MCF 10A (cell line): ENCODE results near the gene NEURL1. TPM values are rescaled to one million over a fixed set of nuclear protein-coding genes. Genes with fewer than 3 reads are reported as not detected.

ENCODE experiments used
- BruUV-seq: library from RNA; stranded (reverse); fragments of 400-500 nt; replicated peaks from 2 replicates; lab custom pipeline; 2021; lab: Mats Ljungman, UMichigan
- CTCF ChIA-PET: fragments of 300-600 bp; sonication (Branson Sonifier 250); formaldehyde crosslinking; extraction: SDS; loops from one replicate; lab custom pipeline; 2021; ENCODE audit warnings: antibody characterized with exemption, inconsistent platforms; lab: Yijun Ruan, JAX
- POLR2A ChIA-PET: fragments of 300-600, 350-650 bp; sonication (Branson Sonifier 250); formaldehyde crosslinking; extraction: SDS; loops from one replicate; lab custom pipeline; 2020; ENCODE audit warnings: antibody characterized with exemption, inconsistent platforms; lab: Yijun Ruan, JAX
- DNase-seq: peaks from one replicate; pipeline ENCODE4 v3.0.0-alpha.2; 2018; ENCODE audit not compliant: unreplicated experiment
- H3K27ac Mint-ChIP-seq: one replicate; pipeline ENCODE4 v1.8.0; 2022; ENCODE audit warnings: mild to moderate bottlenecking, low read depth, mixed read lengths; ENCODE audit not compliant: unreplicated experiment
- H3K27me3 Mint-ChIP-seq: one replicate; pipeline ENCODE4 v1.8.0; 2022; ENCODE audit warnings: mixed read lengths; ENCODE audit not compliant: insufficient read depth, unreplicated experiment
- H3K36me3 Mint-ChIP-seq: one replicate; pipeline ENCODE4 v1.8.0; 2022; ENCODE audit warnings: mild to moderate bottlenecking, moderate library complexity, mixed read lengths; ENCODE audit not compliant: insufficient read depth, unreplicated experiment
- H3K4me1 Mint-ChIP-seq: one replicate; pipeline ENCODE4 v1.8.0; 2022; ENCODE audit warnings: mixed read lengths; ENCODE audit not compliant: insufficient read depth, unreplicated experiment
- H3K4me3 Mint-ChIP-seq: one replicate; pipeline ENCODE4 v1.8.0; 2022; ENCODE audit warnings: mild to moderate bottlenecking, moderate library complexity, mixed read lengths; ENCODE audit not compliant: unreplicated experiment
- H3K9me3 Mint-ChIP-seq: one replicate; pipeline ENCODE4 v1.8.0; 2022; ENCODE audit warnings: mixed read lengths; ENCODE audit not compliant: unreplicated experiment
- intact Hi-C: fragments of 100-400 bp; cut with micrococcal nuclease; formaldehyde crosslinking; loops from 2 replicates; pipeline ENCODE4 v1.14.1; 2022
- total RNA-seq: library from RNA; stranded (reverse); gene quantifications from 2 replicates; pipeline ENCODE4 v1.2.3, GENCODE V29; 2022
- TF ChIP-seq, protein P1 (sequence below): fragments of 200-600 bp; IDR thresholded peaks from one replicate; pipeline ENCODE4 v1.8.0; 2022; ENCODE audit warnings: antibody characterized with exemption, mild to moderate bottlenecking; ENCODE audit not compliant: unreplicated experiment

NEURL1 gene
- total RNA-seq, 1 experiment from 2014 or later, result not detected

DNA sequence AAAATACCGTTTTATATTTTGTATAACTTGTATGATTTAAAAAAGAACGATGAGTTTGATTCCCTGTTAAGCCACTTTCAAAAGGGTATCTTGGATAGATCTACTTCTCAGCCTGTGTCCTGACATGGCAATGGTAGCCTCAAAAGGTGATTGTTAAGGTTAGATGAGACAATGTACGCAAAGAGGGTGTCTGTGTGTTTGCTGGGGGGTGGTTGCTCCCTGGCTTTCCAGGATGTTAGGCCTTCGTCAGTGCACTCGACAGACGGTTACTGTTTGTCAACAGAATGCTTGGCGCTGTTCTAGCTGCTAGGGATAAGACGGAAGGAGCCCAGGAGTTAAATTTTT lies 90.3 kb downstream of the NEURL1 start:
- no peak for DNase-seq
- no peaks in the 10 kb centered on the region for H3K4me1 Mint-ChIP-seq
- TF ChIP-seq, protein P1, sequence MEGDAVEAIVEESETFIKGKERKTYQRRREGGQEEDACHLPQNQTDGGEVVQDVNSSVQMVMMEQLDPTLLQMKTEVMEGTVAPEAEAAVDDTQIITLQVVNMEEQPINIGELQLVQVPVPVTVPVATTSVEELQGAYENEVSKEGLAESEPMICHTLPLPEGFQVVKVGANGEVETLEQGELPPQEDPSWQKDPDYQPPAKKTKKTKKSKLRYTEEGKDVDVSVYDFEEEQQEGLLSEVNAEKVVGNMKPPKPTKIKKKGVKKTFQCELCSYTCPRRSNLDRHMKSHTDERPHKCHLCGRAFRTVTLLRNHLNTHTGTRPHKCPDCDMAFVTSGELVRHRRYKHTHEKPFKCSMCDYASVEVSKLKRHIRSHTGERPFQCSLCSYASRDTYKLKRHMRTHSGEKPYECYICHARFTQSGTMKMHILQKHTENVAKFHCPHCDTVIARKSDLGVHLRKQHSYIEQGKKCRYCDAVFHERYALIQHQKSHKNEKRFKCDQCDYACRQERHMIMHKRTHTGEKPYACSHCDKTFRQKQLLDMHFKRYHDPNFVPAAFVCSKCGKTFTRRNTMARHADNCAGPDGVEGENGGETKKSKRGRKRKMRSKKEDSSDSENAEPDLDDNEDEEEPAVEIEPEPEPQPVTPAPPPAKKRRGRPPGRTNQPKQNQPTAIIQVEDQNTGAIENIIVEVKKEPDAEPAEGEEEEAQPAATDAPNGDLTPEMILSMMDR, result no peak
- CTCF ChIA-PET, result no interaction called here
- no peak overlapping the region for H3K27ac Mint-ChIP-seq
- H3K27me3 Mint-ChIP-seq, result peaks cover 6% of the 10 kb centered on the region
- H3K36me3 Mint-ChIP-seq, result no peaks in the 10 kb centered on the region
- BruUV-seq, result no TSS peak
- H3K4me3 Mint-ChIP-seq, result no peak overlapping the region
- POLR2A ChIA-PET, result no interaction called here
- intact Hi-C loops, result no loop called here
- no peaks in the 10 kb centered on the region for H3K9me3 Mint-ChIP-seq

DNA sequence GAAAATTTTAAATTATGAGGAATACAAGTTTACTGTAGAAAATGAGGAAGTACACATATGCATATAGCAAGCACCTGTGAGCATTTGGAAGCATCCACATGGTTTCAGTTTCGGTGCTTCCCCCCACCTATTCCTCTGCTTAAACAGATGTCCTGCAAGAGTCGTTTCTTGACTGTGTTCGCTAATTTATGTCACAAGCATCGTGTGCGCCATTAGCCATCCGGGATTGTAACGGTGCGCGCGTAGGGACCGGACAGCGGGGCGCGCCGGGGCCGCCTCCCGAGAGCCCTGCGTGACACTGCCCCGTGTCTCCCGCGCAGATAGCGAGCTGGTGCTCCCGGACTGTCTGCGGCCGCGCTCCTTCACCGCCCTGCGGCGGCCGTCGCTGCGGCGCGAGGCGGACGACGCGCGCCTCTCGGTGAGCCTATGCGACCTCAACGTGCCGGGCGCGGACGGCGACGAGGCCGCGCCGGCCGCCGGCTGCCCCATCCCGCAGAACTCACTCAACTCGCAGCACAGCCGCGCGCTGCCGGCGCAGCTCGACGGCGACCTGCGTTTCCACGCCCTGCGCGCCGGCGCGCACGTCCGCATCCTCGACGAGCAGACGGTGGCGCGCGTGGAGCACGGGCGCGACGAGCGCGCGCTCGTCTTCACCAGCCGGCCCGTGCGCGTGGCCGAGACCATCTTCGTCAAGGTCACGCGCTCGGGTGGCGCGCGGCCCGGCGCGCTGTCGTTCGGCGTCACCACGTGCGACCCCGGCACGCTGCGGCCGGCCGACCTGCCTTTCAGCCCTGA lies 90.9 kb downstream of the NEURL1 start:
- H3K27ac Mint-ChIP-seq, result no peak overlapping the region
- intact Hi-C loops, result no loop called here
- no peak overlapping the region for H3K4me3 Mint-ChIP-seq
- peaks cover 6% of the 10 kb centered on the region for H3K27me3 Mint-ChIP-seq
- H3K36me3 Mint-ChIP-seq, result no peaks in the 10 kb centered on the region
- DNase-seq, result no peak
- POLR2A ChIA-PET, result no interaction called here
- H3K9me3 Mint-ChIP-seq, result no peaks in the 10 kb centered on the region
- TF ChIP-seq, protein P1, result no peak
- BruUV-seq, result no TSS peak
- CTCF ChIA-PET, result no interaction called here
- H3K4me1 Mint-ChIP-seq, result no peaks in the 10 kb centered on the region

DNA sequence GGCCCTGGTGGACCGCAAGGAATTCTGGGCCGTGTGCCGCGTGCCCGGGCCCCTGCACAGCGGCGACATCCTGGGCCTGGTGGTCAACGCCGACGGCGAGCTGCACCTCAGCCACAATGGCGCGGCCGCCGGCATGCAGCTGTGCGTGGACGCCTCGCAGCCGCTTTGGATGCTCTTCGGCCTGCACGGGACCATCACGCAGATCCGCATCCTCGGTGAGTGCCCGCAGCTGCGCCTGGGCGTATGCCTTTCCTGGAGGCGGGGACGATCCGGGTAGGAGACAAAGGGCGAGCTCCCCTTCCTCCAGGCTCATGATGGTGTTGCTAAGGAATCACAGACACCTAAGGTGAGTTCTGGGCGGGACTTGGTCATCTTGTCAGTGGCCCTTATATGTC lies 91.5 kb downstream of the NEURL1 start:
- POLR2A ChIA-PET, result no interaction called here
- Mint-ChIP-seq H3K27me3 (peaks cover 6% of the 10 kb centered on the region), H3K27ac (no peak overlapping the region), H3K9me3 (no peaks in the 10 kb centered on the region), H3K4me3 (no peak overlapping the region), H3K4me1 (no peaks in the 10 kb centered on the region), H3K36me3 (no peaks in the 10 kb centered on the region)
- TF ChIP-seq, protein P1, result no peak
- DNase-seq, result no peak
- intact Hi-C loops, result no loop called here
- no TSS peak for BruUV-seq
- CTCF ChIA-PET, result no interaction called here

DNA sequence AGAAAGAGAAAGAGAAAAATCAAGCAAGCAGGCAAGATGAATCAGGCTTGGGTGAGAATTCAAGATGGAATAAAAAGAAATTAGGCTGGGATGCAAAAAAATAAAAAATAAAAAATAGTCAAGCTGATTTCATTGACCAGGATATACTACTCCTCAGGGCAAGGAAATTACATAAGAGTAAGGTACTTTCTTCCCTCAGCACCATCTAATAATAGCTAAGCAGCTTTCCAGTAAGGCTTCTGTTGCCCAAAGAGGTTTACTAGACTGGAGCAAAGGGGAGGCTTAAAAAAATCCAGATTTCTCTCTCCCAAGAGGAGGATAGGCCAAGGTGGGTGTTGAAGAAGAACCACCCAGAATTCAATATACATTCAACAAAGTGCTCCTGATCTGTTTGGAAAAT lies 93.6 kb downstream of the NEURL1 start:
- intact Hi-C loops, result no loop called here
- H3K36me3 Mint-ChIP-seq, result no peaks in the 10 kb centered on the region
- H3K27me3 Mint-ChIP-seq, result peaks cover 6% of the 10 kb centered on the region
- no peak overlapping the region for H3K4me3 Mint-ChIP-seq
- BruUV-seq, result no TSS peak
- ChIA-PET CTCF (interaction anchor here (3.7 kb wide), 1 partner anchor 99 kb away, joined by 18 read pairs; no protein-coding TSS in a partner anchor), POLR2A (no interaction called here)
- H3K27ac Mint-ChIP-seq, result no peak overlapping the region
- TF ChIP-seq, protein P1, result no peak
- H3K4me1 Mint-ChIP-seq, result no peaks in the 10 kb centered on the region
- no peak for DNase-seq
- no peaks in the 10 kb centered on the region for H3K9me3 Mint-ChIP-seq
